DOHH2 (cell line): ENCODE results near the gene DOCK4.

Source experiments
- EZH2phosphoT487 ChIP-seq: fragments of 200-600 bp; sonication (generic); IDR thresholded peaks from 2 replicates; pipeline ENCODE4 v1.6.1; 2017; ENCODE audit warnings: borderline replicate concordance, mild to moderate bottlenecking, antibody characterized with exemption, low read length, moderate library complexity, mixed read lengths
- TF ChIP-seq, protein P1 (sequence below): fragments of 200-600 bp; sonication (generic); IDR thresholded peaks from one replicate; pipeline ENCODE4 v1.5.1; 2014; ENCODE audit warnings: antibody characterized with exemption, mild to moderate bottlenecking, low read depth, low read length; ENCODE audit not compliant: poor library complexity, severe bottlenecking

- TF ChIP-seq, protein P1, sequence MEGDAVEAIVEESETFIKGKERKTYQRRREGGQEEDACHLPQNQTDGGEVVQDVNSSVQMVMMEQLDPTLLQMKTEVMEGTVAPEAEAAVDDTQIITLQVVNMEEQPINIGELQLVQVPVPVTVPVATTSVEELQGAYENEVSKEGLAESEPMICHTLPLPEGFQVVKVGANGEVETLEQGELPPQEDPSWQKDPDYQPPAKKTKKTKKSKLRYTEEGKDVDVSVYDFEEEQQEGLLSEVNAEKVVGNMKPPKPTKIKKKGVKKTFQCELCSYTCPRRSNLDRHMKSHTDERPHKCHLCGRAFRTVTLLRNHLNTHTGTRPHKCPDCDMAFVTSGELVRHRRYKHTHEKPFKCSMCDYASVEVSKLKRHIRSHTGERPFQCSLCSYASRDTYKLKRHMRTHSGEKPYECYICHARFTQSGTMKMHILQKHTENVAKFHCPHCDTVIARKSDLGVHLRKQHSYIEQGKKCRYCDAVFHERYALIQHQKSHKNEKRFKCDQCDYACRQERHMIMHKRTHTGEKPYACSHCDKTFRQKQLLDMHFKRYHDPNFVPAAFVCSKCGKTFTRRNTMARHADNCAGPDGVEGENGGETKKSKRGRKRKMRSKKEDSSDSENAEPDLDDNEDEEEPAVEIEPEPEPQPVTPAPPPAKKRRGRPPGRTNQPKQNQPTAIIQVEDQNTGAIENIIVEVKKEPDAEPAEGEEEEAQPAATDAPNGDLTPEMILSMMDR, result no peak
- no peak for TF ChIP-seq EZH2phosphoT487
These were observed 515.7 kb downstream of the DOCK4 start for GRCh38 chr7:111690364-111691111.
